22Rv1 (cell line): Measurements from ENCODE around the gene NFU1.

Experiments
- H3K27ac ChIP-seq: fragments of 450-650 bp; 2 replicates; pipeline ENCODE4 v1.5.1; 2017
- CTCF ChIP-seq: fragments of 450-650 bp; IDR thresholded peaks from 2 replicates; pipeline ENCODE4 v1.5.1; 2017; ENCODE audit warnings: mild to moderate bottlenecking
- ZFX ChIP-seq: fragments of 450-650 bp; IDR thresholded peaks from 2 replicates; pipeline ENCODE4 v1.6.1; 2017; ENCODE audit warnings: antibody characterized with exemption, borderline replicate concordance

NFU1 gene

DNA sequence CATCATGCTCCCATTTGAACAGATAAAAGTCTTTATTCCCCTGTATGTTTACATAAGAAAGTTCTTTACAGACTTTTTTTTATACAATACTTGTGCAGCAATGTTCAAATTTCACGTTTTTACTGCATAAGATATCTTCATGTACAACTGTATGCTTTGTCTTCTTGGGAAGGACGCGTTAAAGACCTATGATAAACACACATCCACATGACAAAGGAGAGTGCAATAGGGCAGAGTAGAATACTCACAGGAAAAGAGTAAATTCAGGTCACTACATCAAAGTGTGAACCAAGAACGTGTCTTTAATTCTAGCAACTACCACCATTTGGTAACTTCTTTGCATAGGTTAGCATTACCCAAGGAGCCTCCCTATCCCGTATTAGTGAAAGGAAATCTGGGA is 33.7 kb upstream of the NFU1 start:
- no peak overlapping the region for H3K27ac ChIP-seq
- TF ChIP-seq ZFX (no peak), CTCF (no peak)

DNA sequence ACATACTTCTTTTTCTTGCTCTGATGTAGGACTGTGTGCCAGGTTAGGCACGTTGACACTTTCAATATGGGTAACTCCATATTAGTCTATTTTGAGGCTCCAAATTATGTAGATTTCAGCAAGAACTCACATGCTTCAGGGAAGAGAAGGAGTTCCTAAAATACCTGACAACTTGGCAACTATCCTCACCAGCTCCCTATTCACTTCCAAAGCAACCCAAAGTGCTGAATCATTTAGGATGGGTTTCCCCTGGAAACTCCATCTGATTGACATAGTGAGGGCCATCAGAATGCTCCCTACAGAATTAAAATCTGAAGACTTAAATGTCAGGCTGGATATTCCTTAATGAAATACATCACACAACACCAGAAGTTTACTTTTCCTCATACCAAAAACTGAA is 32.5 kb upstream of the NFU1 start:
- no peak overlapping the region for H3K27ac ChIP-seq
- TF ChIP-seq CTCF (no peak), ZFX (no peak)

DNA sequence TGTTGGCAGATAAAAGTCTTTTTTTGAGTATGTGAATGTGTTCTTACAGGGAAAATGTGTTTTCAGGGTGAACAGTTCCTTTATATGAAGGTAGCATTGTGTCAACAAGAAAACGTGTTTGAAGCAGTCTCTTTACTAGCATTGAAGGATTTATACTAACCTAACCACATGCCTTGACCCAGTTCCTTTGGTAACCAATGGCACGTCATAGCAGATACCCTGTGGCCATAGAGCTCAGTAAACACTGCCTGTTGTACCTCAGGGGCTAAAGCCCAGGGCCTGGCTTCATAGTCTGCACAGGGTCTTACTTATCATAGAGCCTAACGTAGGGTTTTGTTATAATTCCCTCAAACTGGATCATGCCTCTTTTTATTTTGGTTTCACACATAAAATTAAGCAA is 32.1 kb upstream of the NFU1 start:
- no peak for TF ChIP-seq CTCF
- no peak for TF ChIP-seq ZFX
- H3K27ac ChIP-seq = no peak overlapping the region

- TF ChIP-seq ZFX (no peak), CTCF (no peak)
- H3K27ac ChIP-seq = no peak overlapping the region
Measured at GRCh38 chr2:69466728-69467127, 29.5 kb upstream of the NFU1 start.

DNA sequence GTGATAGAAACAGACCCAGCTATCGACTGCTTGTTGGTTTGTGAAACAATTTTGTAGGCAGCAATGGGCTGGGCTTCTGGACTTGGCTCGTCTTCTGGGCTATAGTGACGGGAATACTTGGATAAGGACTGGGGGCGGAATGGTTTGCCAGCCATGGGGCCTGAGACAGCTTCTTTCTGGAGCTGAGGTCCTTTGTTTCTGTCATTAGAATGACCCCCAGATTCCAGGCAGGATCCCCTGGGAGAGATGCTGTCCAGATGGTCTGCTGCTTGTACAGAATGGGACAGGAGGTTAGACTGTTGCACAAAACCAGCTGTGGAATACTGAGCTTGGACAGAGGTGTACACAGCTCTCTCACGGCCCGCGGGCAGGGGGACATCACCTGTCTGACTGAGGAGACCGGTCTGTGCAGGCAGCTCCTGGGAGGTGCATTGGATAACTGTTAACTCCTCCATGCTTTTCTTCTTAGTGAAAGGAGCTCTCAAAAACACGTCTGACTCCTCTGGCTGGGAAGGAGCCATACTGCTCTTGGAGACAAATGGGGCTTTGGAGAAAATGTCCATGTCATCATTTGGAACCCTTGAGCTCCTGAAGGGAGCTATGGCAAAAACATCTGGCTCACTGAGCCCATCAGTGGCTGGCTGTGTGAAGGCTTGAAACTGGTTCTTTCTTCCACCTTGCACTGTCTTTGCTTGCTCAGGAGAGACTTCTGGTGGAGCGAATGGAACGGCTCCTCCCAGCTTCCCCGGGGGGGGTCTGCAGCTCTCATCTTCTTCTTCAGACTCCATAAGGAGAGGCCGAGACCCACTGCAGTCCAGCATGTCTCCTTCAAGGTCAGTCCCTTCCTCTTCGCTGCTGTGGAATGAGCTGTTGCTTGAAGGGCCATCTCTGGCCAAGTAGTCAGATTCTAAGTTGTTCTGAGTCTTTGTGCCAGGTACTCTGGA is 28.6 kb upstream of the NFU1 start:
- TF ChIP-seq ZFX (no peak), CTCF (no peak)
- no peak overlapping the region for H3K27ac ChIP-seq

DNA sequence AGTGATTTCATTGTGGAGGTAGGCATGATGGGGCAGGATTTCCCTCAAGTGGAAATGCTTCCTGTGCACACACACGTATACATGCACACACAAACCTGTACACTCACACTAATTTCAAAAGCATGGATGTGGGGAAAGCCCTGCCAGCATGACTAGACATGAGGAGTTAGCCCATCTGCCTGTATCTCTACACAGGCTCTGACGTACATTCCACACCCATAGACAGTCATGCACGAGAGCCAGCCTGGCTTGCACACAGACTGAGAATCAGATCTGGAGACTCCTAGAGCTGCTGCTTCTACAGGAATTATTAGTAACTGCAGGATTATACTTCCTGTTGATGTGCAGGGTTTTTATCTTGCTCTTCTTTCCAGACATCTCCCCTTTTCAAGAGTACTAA is 27.3 kb upstream of the NFU1 start:
- TF ChIP-seq CTCF (no peak), ZFX (no peak)

DNA sequence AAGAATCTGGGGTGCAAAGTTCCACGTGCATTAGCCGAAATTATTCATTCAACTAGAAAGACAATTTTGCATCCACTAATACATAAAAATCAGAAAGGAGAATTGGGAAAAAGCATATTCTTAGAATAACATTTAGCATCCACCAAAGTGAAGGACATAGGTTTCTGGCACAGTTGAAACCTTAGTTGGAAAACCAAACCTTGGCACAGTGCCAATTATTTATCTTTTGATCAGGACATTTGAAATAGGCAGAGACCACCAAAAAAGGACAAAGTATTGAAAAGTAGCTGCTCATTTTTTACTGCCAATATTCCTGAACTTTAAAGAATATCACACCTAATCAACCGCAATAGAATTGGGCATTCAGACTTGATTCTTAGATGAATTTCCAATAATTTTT is 25.5 kb upstream of the NFU1 start:
- no peak overlapping the region for H3K27ac ChIP-seq
- no peak for TF ChIP-seq CTCF
- TF ChIP-seq ZFX = no peak

More for the DNA sequence above, 27.3 kb upstream of the NFU1 start:
- no peak overlapping the region for H3K27ac ChIP-seq
